Measurements from ENCODE around the gene DNAH1. TPM values are rescaled to one million over a fixed set of nuclear protein-coding genes. Genes with fewer than 3 reads are reported as not detected.

DNAH1 gene
- total RNA-seq, 1 donor from 2014 or later = 11.2 TPM

- H3K4me3 ChIP-seq = no peak overlapping the region
- peak; percentile 13 for DNase-seq
- ATAC-seq = no peak
- no peak overlapping the region for H3K27ac ChIP-seq
- no peaks in the 10 kb centered on the region for H3K9me3 ChIP-seq
- H3K27me3 ChIP-seq = no peaks in the 10 kb centered on the region
- H3K36me3 ChIP-seq = no peaks in the 10 kb centered on the region
- no peak for TF ChIP-seq CTCF (IDR thresholded peaks at IDR 0.05)
- intact Hi-C loops (cut with DNase I) = no loop called here
- H3K4me1 ChIP-seq = no peaks in the 10 kb centered on the region
Observed at GRCh38 chr3:52423173-52423572, 107.1 kb downstream of the DNAH1 start.

GRCh38 chr3:52428151-52429005, 112.3 kb downstream of the DNAH1 start:
- no peaks in the 10 kb centered on the region for H3K36me3 ChIP-seq
- intact Hi-C loops (cut with DNase I) = no loop called here
- TF ChIP-seq CTCF (IDR thresholded peaks at IDR 0.05) = peak; percentile 75
- DNase-seq (peak; percentile 37), ATAC-seq (peak; percentile 90)
- no peaks in the 10 kb centered on the region for H3K9me3 ChIP-seq
- H3K4me3 ChIP-seq = no peak overlapping the region
- H3K4me1 ChIP-seq = peaks cover 17% of the 10 kb centered on the region
- H3K27ac ChIP-seq = no peak overlapping the region
- H3K27me3 ChIP-seq = no peaks in the 10 kb centered on the region

- Histone ChIP-seq H3K27me3 (no peaks in the 10 kb centered on the region), H3K36me3 (no peaks in the 10 kb centered on the region), H3K27ac (peak overlapping the region; percentile 24), H3K4me1 (peaks cover 22% of the 10 kb centered on the region), H3K4me3 (no peak overlapping the region), H3K9me3 (no peaks in the 10 kb centered on the region)
- ATAC-seq (no peak), DNase-seq (peak; percentile 37)
- TF ChIP-seq CTCF (IDR thresholded peaks at IDR 0.05) = no peak
- intact Hi-C loops (cut with DNase I) = no loop called here
Observed at GRCh38 chr3:52429031-52429430, 112.9 kb downstream of the DNAH1 start.

GRCh38 chr3:52429779-52430415, 113.8 kb downstream of the DNAH1 start:
- intact Hi-C loops (cut with DNase I) = no loop called here
- H3K36me3 ChIP-seq = no peaks in the 10 kb centered on the region
- H3K4me3 ChIP-seq = no peak overlapping the region
- H3K9me3 ChIP-seq = no peaks in the 10 kb centered on the region
- H3K27ac ChIP-seq = no peak overlapping the region
- peak; percentile 20 for ATAC-seq
- H3K4me1 ChIP-seq = peaks cover 22% of the 10 kb centered on the region
- TF ChIP-seq CTCF (IDR thresholded peaks at IDR 0.05) = no peak
- H3K27me3 ChIP-seq = no peaks in the 10 kb centered on the region
- DNase-seq = peak; percentile 40

GRCh38 chr3:52430416-52430810, 114.3 kb downstream of the DNAH1 start:
- ATAC-seq (no peak), DNase-seq (no peak)

More at GRCh38 chr3:52430416-52430810, 114.3 kb downstream of the DNAH1 start:
- no peaks in the 10 kb centered on the region for H3K27me3 ChIP-seq
- no peak for TF ChIP-seq CTCF (IDR thresholded peaks at IDR 0.05)
- no peaks in the 10 kb centered on the region for H3K9me3 ChIP-seq
- H3K4me1 ChIP-seq = peaks cover 22% of the 10 kb centered on the region
- H3K36me3 ChIP-seq = no peaks in the 10 kb centered on the region
- intact Hi-C loops (cut with DNase I) = no loop called here
- H3K27ac ChIP-seq = no peak overlapping the region
- no peak overlapping the region for H3K4me3 ChIP-seq
